PC-3 (cell line): ENCODE results near the gene AFF2. TPM values are rescaled to one million over a fixed set of nuclear protein-coding genes. Genes with fewer than 3 reads are reported as not detected.

Experiments used
- ATAC-seq: fragments of 200-7000 bp; cut with Tn5 transposase; 2 replicates; pipeline ENCODE4 v1.9.1; 2020; ENCODE audit warnings: mild to moderate bottlenecking, moderate library complexity
- BruUV-seq: library from RNA; stranded (reverse); fragments of 400-500 nt; replicated peaks from 2 replicates; lab custom pipeline; 2021; lab: Mats Ljungman, UMichigan
- CTCF ChIA-PET: fragments of 300-600 bp; sonication (Branson Sonifier 250); formaldehyde crosslinking; loops from one replicate; lab custom pipeline; 2022; ENCODE audit warnings: antibody characterized with exemption; lab: Charles Lee
- POLR2A ChIA-PET: fragments of 300-600 bp; sonication (Branson Sonifier 250); formaldehyde crosslinking; loops from one replicate; lab custom pipeline; 2022; ENCODE audit warnings: antibody characterized with exemption; ENCODE audit not compliant: unreplicated experiment; lab: Charles Lee
- DNase-seq: peaks from one replicate; pipeline ENCODE4 v3.0.0-alpha.2; 2015
- H2AFZ ChIP-seq: fragments of 300-600 bp; sonication (generic); 2 replicates; pipeline ENCODE4 v1.6.0; 2016; ENCODE audit warnings: antibody characterized with exemption, low read length
- H3F3A ChIP-seq: fragments of 300-600 bp; sonication (generic); one replicate; pipeline ENCODE4 v1.6.0; 2017; ENCODE audit warnings: antibody characterized with exemption, low read length, control low read depth, mild to moderate bottlenecking; ENCODE audit not compliant: unreplicated experiment
- H3K27ac ChIP-seq: fragments of 300-600 bp; sonication (generic); 2 replicates; pipeline ENCODE4 v1.5.1; 2016; ENCODE audit warnings: mild to moderate bottlenecking, low read length
- H3K27me3 ChIP-seq: fragments of 300-600 bp; sonication (generic); 2 replicates; pipeline ENCODE4 v1.6.1; 2016; ENCODE audit warnings: low read length, mixed read lengths
- H3K36me3 ChIP-seq: fragments of 300-600 bp; sonication (generic); 2 replicates; pipeline ENCODE4 v1.6.1; 2016; ENCODE audit warnings: low read depth, mixed run types, low read length, mixed read lengths
- H3K4me1 ChIP-seq: fragments of 300-600 bp; sonication (generic); 2 replicates; pipeline ENCODE4 v1.5.1; 2016; ENCODE audit warnings: low read length; ENCODE audit not compliant: insufficient read depth
- H3K4me2 ChIP-seq: fragments of 300-600 bp; sonication (generic); 2 replicates; pipeline ENCODE4 v1.6.0; 2016; ENCODE audit warnings: low read length
- H3K4me3 ChIP-seq: fragments of 300-600 bp; sonication (generic); 2 replicates; pipeline ENCODE4 v1.5.1; 2016; ENCODE audit warnings: mild to moderate bottlenecking, low read length, mixed read lengths
- H3K79me2 ChIP-seq: fragments of 300-600 bp; sonication (generic); 2 replicates; pipeline ENCODE4 v1.6.1; 2017; ENCODE audit warnings: low read length, mixed read lengths
- H3K9ac ChIP-seq: fragments of 300-600 bp; sonication (generic); 2 replicates; pipeline ENCODE4 v1.6.0; 2016; ENCODE audit warnings: mild to moderate bottlenecking, low read length
- H3K9me2 ChIP-seq: fragments of 300-600 bp; sonication (generic); replicated peaks from 2 replicates; pipeline ENCODE4 v1.6.1; 2016; ENCODE audit warnings: mixed run types, low read length, mixed read lengths
- H3K9me3 ChIP-seq: fragments of 300-600 bp; sonication (generic); 2 replicates; pipeline ENCODE4 v1.6.1; 2016; ENCODE audit warnings: low read length, mixed read lengths
- H4K20me1 ChIP-seq: fragments of 300-600 bp; sonication (generic); 2 replicates; pipeline ENCODE4 v1.6.1; 2016; ENCODE audit warnings: low read length, mixed read lengths
- CTCF ChIP-seq: fragments of 300-600 bp; sonication (generic); conservative IDR thresholded peaks from 2 replicates; pipeline ENCODE4 v1.5.1; 2017; ENCODE audit warnings: antibody characterized with exemption, low read depth, mild to moderate bottlenecking, low read length
- EZH2 ChIP-seq: fragments of 300-600 bp; sonication (generic); IDR thresholded peaks from one replicate; pipeline ENCODE4 v1.6.1; 2017; ENCODE audit warnings: antibody characterized with exemption, mild to moderate bottlenecking, low read length; ENCODE audit not compliant: unreplicated experiment
- EZH2phosphoT487 ChIP-seq: fragments of 300-600 bp; sonication (generic); IDR thresholded peaks from 2 replicates; pipeline ENCODE4 v1.6.1; 2018; ENCODE audit warnings: mild to moderate bottlenecking, antibody characterized with exemption, low read length, borderline replicate concordance
- intact Hi-C: fragments of 100-400 bp; cut with micrococcal nuclease; formaldehyde crosslinking; loops from 2 replicates; pipeline ENCODE4 v1.9.0; 2023
- total RNA-seq: library from RNA; depleted of rRNA; stranded (reverse); fragments of >200 nt; gene quantifications from 2 replicates; pipeline ENCODE4 v1.2.3, GENCODE V29; 2014

The AFF2 gene
- total RNA-seq, 1 experiment from 2014 or later: not detected

- POLR2A ChIA-PET: no interaction called here
- no peaks in the 10 kb centered on the region for H3K36me3 ChIP-seq
- no peaks in the 10 kb centered on the region for H3K4me1 ChIP-seq
- H3K4me3 ChIP-seq: no peak overlapping the region
- no peaks in the 10 kb centered on the region for H3K9me2 ChIP-seq
- no peak overlapping the region for H3K9ac ChIP-seq
- no peaks in the 10 kb centered on the region for H3K27me3 ChIP-seq
- no peaks in the 10 kb centered on the region for H3F3A ChIP-seq
- no peaks in the 10 kb centered on the region for H3K79me2 ChIP-seq
- no TSS peak for BruUV-seq
- H2AFZ ChIP-seq: no peak overlapping the region
- intact Hi-C loops: no loop called here
- CTCF ChIA-PET: no interaction called here
- H3K27ac ChIP-seq: no peak overlapping the region
- H4K20me1 ChIP-seq: no peaks in the 10 kb centered on the region
- no peak for TF ChIP-seq EZH2
- TF ChIP-seq CTCF: no peak
- TF ChIP-seq EZH2phosphoT487: no peak
- DNase-seq (no peak), ATAC-seq (no peak)
- H3K9me3 ChIP-seq: 0 out of 2 replicates have a peak, but pooled peaks cover under 1% of the 10 kb centered on the region
- no peak overlapping the region for H3K4me2 ChIP-seq
Measured at GRCh38 chrX:148600131-148600530, 99.7 kb downstream of the AFF2 start.

GRCh38 chrX:148600581-148600980 is 100.2 kb downstream of the AFF2 start:
- Histone ChIP-seq H3K79me2 (no peaks in the 10 kb centered on the region), H3K9me2 (no peaks in the 10 kb centered on the region), H2AFZ (no peak overlapping the region), H3K4me2 (no peak overlapping the region), H3K4me1 (no peaks in the 10 kb centered on the region), H3K27me3 (no peaks in the 10 kb centered on the region), H3K9me3 (no peaks in the 10 kb centered on the region), H3K9ac (no peak overlapping the region), H4K20me1 (no peaks in the 10 kb centered on the region), H3F3A (no peaks in the 10 kb centered on the region), H3K36me3 (no peaks in the 10 kb centered on the region), H3K27ac (no peak overlapping the region), H3K4me3 (no peak overlapping the region)
- CTCF ChIA-PET: no interaction called here
- DNase-seq (no peak), ATAC-seq (no peak)
- no TSS peak for BruUV-seq
- TF ChIP-seq EZH2 (no peak), CTCF (no peak), EZH2phosphoT487 (no peak)
- POLR2A ChIA-PET: no interaction called here
- intact Hi-C loops: no loop called here

- POLR2A ChIA-PET: no interaction called here
- H3K27me3 ChIP-seq: no peaks in the 10 kb centered on the region
- H3K79me2 ChIP-seq: no peaks in the 10 kb centered on the region
- no peaks in the 10 kb centered on the region for H3F3A ChIP-seq
- no peak overlapping the region for H2AFZ ChIP-seq
- no peak overlapping the region for H3K9ac ChIP-seq
- H3K4me2 ChIP-seq: no peak overlapping the region
- no peaks in the 10 kb centered on the region for H3K36me3 ChIP-seq
- H3K4me3 ChIP-seq: no peak overlapping the region
- ATAC-seq (no peak), DNase-seq (no peak)
- BruUV-seq: no TSS peak
- H3K9me2 ChIP-seq: no peaks in the 10 kb centered on the region
- no peak overlapping the region for H3K27ac ChIP-seq
- no peaks in the 10 kb centered on the region for H3K9me3 ChIP-seq
- TF ChIP-seq EZH2: no peak
- no peak for TF ChIP-seq EZH2phosphoT487
- TF ChIP-seq CTCF: no peak
- CTCF ChIA-PET: no interaction called here
- no peaks in the 10 kb centered on the region for H4K20me1 ChIP-seq
- H3K4me1 ChIP-seq: no peaks in the 10 kb centered on the region
- intact Hi-C loops: no loop called here
Measured at GRCh38 chrX:148601034-148601433, 100.6 kb downstream of the AFF2 start.
